ENCODE data around the gene MAD1L1. TPM values are rescaled to one million over a fixed set of nuclear protein-coding genes. Genes with fewer than 3 reads are reported as not detected.

Gene MAD1L1
- total RNA-seq, 1 donor from 2014 or later, result 57.6 TPM

DNA sequence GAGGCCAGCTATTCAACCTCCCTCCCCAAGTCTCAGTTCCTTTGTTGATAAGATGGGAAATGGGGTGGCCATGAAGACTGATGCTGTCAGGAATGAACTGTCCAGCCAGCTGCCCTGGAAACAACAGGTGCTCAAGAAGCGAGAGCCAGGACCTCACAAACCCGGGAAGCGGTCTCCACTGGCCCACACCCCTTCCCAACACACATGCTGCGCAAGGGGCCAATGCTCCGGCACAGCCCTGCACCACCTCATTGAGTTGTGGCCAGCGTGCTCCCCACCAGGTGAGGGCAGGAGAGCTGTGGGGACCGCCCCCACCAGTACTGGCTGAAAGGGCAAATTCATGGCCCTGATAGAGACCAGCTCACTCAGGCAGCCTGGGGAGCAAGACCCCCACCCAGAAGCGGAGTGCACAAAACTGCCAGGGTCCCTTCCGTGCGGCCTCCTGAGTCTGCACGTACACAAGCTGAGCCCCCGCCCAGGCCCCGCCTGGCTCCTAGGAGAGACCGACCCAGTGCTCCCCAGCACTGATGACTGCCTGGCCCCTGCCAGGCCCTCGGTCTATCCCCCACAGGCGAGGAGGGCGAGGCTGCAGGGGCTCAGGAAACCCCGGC lies 216.6 kb downstream of the MAD1L1 start:
- Mint-ChIP-seq H3K27me3 (ENCODE audit: unreplicated experiment) (peaks cover 13% of the 10 kb centered on the region), H3K4me3 (ENCODE audit: unreplicated experiment) (no peak overlapping the region), H3K27ac (ENCODE audit: unreplicated experiment) (no peak overlapping the region), H3K36me3 (ENCODE audit: unreplicated experiment) (no peaks in the 10 kb centered on the region), H3K4me1 (ENCODE audit: low read depth, unreplicated experiment) (peaks cover 27% of the 10 kb centered on the region), H3K9me3 (ENCODE audit: unreplicated experiment) (peaks cover 11% of the 10 kb centered on the region)
- no peak for TF ChIP-seq CTCF (IDR thresholded peaks at IDR 0.05; ENCODE audit: partially characterized antibody, unreplicated experiment)
- DNase-seq, result no peak

- Mint-ChIP-seq H3K36me3 (ENCODE audit: unreplicated experiment) (no peaks in the 10 kb centered on the region), H3K4me3 (ENCODE audit: unreplicated experiment) (no peak overlapping the region), H3K27me3 (ENCODE audit: unreplicated experiment) (peaks cover 16% of the 10 kb centered on the region), H3K4me1 (ENCODE audit: low read depth, unreplicated experiment) (peaks cover 24% of the 10 kb centered on the region), H3K27ac (ENCODE audit: unreplicated experiment) (no peak overlapping the region), H3K9me3 (ENCODE audit: unreplicated experiment) (peaks cover 11% of the 10 kb centered on the region)
- DNase-seq, result no peak
- TF ChIP-seq CTCF (IDR thresholded peaks at IDR 0.05; ENCODE audit: partially characterized antibody, unreplicated experiment), result no peak
Measured at GRCh38 chr7:2015251-2015871, 217.4 kb downstream of the MAD1L1 start.

DNA sequence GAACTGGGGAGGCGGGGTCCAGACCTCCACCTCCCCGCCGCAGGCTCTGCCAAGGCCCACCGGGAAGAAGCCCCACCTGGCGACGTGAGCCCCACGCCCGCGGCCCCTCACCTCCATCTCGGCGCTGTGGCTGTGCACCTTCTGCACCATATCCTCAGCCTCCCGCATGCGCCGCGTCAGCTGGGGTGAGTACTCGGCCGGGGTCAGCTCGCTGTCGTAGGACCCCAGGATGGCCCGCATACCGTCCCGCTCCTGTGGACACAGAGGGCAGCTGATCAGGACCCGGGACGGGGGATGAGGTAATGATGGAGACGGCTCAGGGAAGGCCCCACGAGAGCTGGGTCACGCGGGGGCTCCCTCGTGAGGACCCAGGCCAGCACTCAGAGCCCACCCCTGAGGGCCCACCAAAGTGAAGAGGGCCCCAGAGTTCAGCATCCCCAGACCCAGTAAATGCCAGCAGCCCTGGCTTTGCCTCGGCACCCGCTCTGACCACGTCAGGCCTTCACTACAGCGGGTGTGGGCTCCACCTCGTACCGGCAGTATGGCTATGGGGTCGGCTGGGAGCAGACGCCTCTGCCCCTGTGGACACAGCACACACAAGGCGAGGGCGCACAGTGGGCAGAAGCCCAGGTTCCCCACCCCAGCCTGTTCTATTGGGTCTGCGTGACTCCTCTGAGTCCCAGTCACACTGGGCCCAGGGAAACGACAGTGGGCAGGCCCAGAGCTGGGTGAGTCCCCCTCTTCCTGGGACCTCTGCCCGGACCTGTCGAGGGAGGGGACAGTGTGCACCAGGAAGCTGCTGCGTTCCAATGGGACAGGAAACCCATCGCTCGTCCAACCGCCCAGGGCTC lies 218.1 kb downstream of the MAD1L1 start:
- DNase-seq, result no peak
- Mint-ChIP-seq H3K36me3 (ENCODE audit: unreplicated experiment) (no peaks in the 10 kb centered on the region), H3K27me3 (ENCODE audit: unreplicated experiment) (peaks cover 18% of the 10 kb centered on the region), H3K4me1 (ENCODE audit: low read depth, unreplicated experiment) (peaks cover 19% of the 10 kb centered on the region), H3K9me3 (ENCODE audit: unreplicated experiment) (peaks cover 12% of the 10 kb centered on the region), H3K4me3 (ENCODE audit: unreplicated experiment) (no peak overlapping the region), H3K27ac (ENCODE audit: unreplicated experiment) (no peak overlapping the region)
- TF ChIP-seq CTCF (IDR thresholded peaks at IDR 0.05; ENCODE audit: partially characterized antibody, unreplicated experiment), result no peak

DNA sequence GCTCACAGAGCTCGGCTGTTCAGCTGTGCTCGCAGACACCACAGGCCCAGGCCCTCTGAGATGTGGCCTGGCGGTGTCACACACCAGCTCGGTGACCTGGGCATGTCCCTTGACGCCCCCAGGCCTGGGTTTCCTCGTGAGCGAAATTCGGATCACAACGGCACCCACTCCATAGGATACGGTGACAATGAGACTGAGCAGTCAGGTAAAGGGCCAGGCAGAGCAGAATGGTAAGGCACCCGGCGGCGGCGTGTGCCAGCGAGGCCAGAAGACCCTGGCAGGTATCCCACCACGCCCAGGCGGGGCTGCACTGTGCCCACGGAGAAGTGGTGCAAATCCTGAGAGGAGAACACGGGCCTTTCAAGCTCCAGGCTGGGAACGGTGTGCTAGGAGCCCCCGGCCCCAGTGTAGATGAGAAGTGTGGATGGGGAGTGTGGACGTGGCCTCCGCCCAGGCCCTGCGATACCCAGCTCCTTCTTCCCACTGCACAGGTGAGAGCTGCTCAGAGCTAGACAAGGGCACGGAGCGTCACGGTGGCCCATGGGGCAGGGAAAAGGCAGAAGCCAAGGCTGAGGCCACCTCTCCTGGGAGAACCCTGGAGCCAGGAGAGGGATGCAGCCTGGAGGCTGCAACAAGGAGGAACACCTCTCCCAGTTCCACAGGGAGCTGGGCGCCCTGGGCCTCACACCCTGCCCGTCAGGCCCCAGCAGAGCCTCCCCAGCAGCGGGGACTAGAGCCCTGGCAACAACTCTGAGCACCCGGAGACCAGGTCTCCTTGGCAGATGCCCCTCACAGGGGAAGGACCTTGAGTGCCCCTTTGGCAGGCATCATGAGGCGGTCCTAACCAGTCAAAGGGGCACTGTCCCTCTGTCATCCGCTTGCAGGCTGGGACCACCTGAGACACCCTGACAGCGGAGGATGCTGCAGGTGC lies 219.1 kb downstream of the MAD1L1 start:
- Mint-ChIP-seq H3K36me3 (ENCODE audit: unreplicated experiment) (no peaks in the 10 kb centered on the region), H3K4me1 (ENCODE audit: low read depth, unreplicated experiment) (peaks cover 14% of the 10 kb centered on the region), H3K9me3 (ENCODE audit: unreplicated experiment) (peaks cover 7% of the 10 kb centered on the region), H3K27me3 (ENCODE audit: unreplicated experiment) (peaks cover 14% of the 10 kb centered on the region), H3K4me3 (ENCODE audit: unreplicated experiment) (no peak overlapping the region), H3K27ac (ENCODE audit: unreplicated experiment) (peak overlapping the region; percentile 79)
- DNase-seq, result no peak
- no peak for TF ChIP-seq CTCF (IDR thresholded peaks at IDR 0.05; ENCODE audit: partially characterized antibody, unreplicated experiment)
